ENCODE measurements around the gene CRYAA.

CRYAA gene

GRCh38 chr21:43190951-43191350, 22.1 kb downstream of the CRYAA start:
- H3K4me2 ChIP-seq (ENCODE audit: insufficient read depth, low read length), result no peak overlapping the region
- no peak overlapping the region for H3K4me3 ChIP-seq (ENCODE audit: low read depth in 1 of 2, low read length in 2 of 2)
- H3K36me3 ChIP-seq (ENCODE audit: insufficient read depth, low read length), result no peaks in the 10 kb centered on the region
- TF ChIP-seq CTCF (IDR thresholded peaks at IDR 0.05; ENCODE audit: borderline replicate concordance, extremely low read depth, low read length, poor library complexity, severe bottlenecking), result no peak
- no peak for TF ChIP-seq EZH2 (IDR thresholded peaks at IDR 0.05; ENCODE audit: borderline replicate concordance, low read depth, low read length, severe bottlenecking)
- no peaks in the 10 kb centered on the region for H3K27me3 ChIP-seq (ENCODE audit: insufficient read depth, low read length, poor library complexity)
- no peaks in the 10 kb centered on the region for H3K4me1 ChIP-seq (ENCODE audit: insufficient read depth, low read length)
- no peak overlapping the region for H3K9ac ChIP-seq (ENCODE audit: low read depth, low read length)
- H3K9me3 ChIP-seq (ENCODE audit: insufficient read depth, low read length, severe bottlenecking), result no peaks in the 10 kb centered on the region
- DNase-seq (no peak), ATAC-seq (ENCODE audit: insufficient read depth, low read depth) (no peak)
- no peaks in the 10 kb centered on the region for H3K79me2 ChIP-seq (ENCODE audit: insufficient read depth, low read length)
- no peak overlapping the region for H2AFZ ChIP-seq (ENCODE audit: low read depth, low read length)
- no peaks in the 10 kb centered on the region for H4K20me1 ChIP-seq (ENCODE audit: insufficient read depth, low read length)
- H3K27ac ChIP-seq (ENCODE audit: low read length), result no peak overlapping the region

GRCh38 chr21:43191521-43191920, 22.7 kb downstream of the CRYAA start:
- no peak overlapping the region for H2AFZ ChIP-seq (ENCODE audit: low read depth, low read length)
- H3K27ac ChIP-seq (ENCODE audit: low read length), result no peak overlapping the region
- no peak overlapping the region for H3K4me3 ChIP-seq (ENCODE audit: low read depth in 1 of 2, low read length in 2 of 2)
- no peak overlapping the region for H3K4me2 ChIP-seq (ENCODE audit: insufficient read depth, low read length)
- no peaks in the 10 kb centered on the region for H3K9me3 ChIP-seq (ENCODE audit: insufficient read depth, low read length, severe bottlenecking)
- no peak for TF ChIP-seq CTCF (IDR thresholded peaks at IDR 0.05; ENCODE audit: borderline replicate concordance, extremely low read depth, low read length, poor library complexity, severe bottlenecking)
- no peak for TF ChIP-seq EZH2 (IDR thresholded peaks at IDR 0.05; ENCODE audit: borderline replicate concordance, low read depth, low read length, severe bottlenecking)
- no peak for ATAC-seq (ENCODE audit: insufficient read depth, low read depth)
- H3K4me1 ChIP-seq (ENCODE audit: insufficient read depth, low read length), result no peaks in the 10 kb centered on the region
- no peaks in the 10 kb centered on the region for H3K27me3 ChIP-seq (ENCODE audit: insufficient read depth, low read length, poor library complexity)
- no peak for DNase-seq
- no peak overlapping the region for H3K9ac ChIP-seq (ENCODE audit: low read depth, low read length)
- H4K20me1 ChIP-seq (ENCODE audit: insufficient read depth, low read length), result no peaks in the 10 kb centered on the region
- H3K36me3 ChIP-seq (ENCODE audit: insufficient read depth, low read length), result no peaks in the 10 kb centered on the region
- H3K79me2 ChIP-seq (ENCODE audit: insufficient read depth, low read length), result no peaks in the 10 kb centered on the region

- H3K36me3 ChIP-seq (ENCODE audit: insufficient read depth, low read length), result no peaks in the 10 kb centered on the region
Measured at GRCh38 chr21:43191971-43192370, 23.2 kb downstream of the CRYAA start.

More at GRCh38 chr21:43191971-43192370, 23.2 kb downstream of the CRYAA start:
- no peaks in the 10 kb centered on the region for H3K27me3 ChIP-seq (ENCODE audit: insufficient read depth, low read length, poor library complexity)
- H3K4me3 ChIP-seq (ENCODE audit: low read depth in 1 of 2, low read length in 2 of 2), result no peak overlapping the region
- H3K79me2 ChIP-seq (ENCODE audit: insufficient read depth, low read length), result no peaks in the 10 kb centered on the region
- no peaks in the 10 kb centered on the region for H3K9me3 ChIP-seq (ENCODE audit: insufficient read depth, low read length, severe bottlenecking)
- no peaks in the 10 kb centered on the region for H4K20me1 ChIP-seq (ENCODE audit: insufficient read depth, low read length)
- H3K27ac ChIP-seq (ENCODE audit: low read length), result no peak overlapping the region
- DNase-seq (no peak), ATAC-seq (ENCODE audit: insufficient read depth, low read depth) (no peak)
- no peak overlapping the region for H3K4me2 ChIP-seq (ENCODE audit: insufficient read depth, low read length)
- no peak for TF ChIP-seq CTCF (IDR thresholded peaks at IDR 0.05; ENCODE audit: borderline replicate concordance, extremely low read depth, low read length, poor library complexity, severe bottlenecking)
- TF ChIP-seq EZH2 (IDR thresholded peaks at IDR 0.05; ENCODE audit: borderline replicate concordance, low read depth, low read length, severe bottlenecking), result no peak
- H3K9ac ChIP-seq (ENCODE audit: low read depth, low read length), result no peak overlapping the region
- H3K4me1 ChIP-seq (ENCODE audit: insufficient read depth, low read length), result no peaks in the 10 kb centered on the region
- no peak overlapping the region for H2AFZ ChIP-seq (ENCODE audit: low read depth, low read length)
